Astrocyte of the spinal cord (primary cell): ENCODE results near the gene TLE6.
"Not testable (repeated sequence)": the region's sequence is repeated elsewhere in the genome, so short reads cannot be mapped to it uniquely, and the experiment has no call there.

Source experiments
- DNase-seq: peaks from one replicate; pipeline ENCODE4 v3.0.0; 2011; ENCODE audit warnings: low read depth, low spot score
- H3K4me3 ChIP-seq: 2 replicates; pipeline ENCODE4 v1.5.1; 2011; ENCODE audit warnings: low read depth, mild to moderate bottlenecking, low read length, moderate library complexity
- in situ Hi-C: cut with HindIII; loops from 2 replicates; pipeline ENCODE4 v1.10.0; 2017; ENCODE audit warnings: low sequenced_read_pairs
- TF ChIP-seq, protein P1 (sequence below): IDR thresholded peaks from 2 replicates; pipeline ENCODE4 v1.5.1; 2012; ENCODE audit warnings: low read depth, mild to moderate bottlenecking, low read length, inconsistent platforms

Gene TLE6

DNA sequence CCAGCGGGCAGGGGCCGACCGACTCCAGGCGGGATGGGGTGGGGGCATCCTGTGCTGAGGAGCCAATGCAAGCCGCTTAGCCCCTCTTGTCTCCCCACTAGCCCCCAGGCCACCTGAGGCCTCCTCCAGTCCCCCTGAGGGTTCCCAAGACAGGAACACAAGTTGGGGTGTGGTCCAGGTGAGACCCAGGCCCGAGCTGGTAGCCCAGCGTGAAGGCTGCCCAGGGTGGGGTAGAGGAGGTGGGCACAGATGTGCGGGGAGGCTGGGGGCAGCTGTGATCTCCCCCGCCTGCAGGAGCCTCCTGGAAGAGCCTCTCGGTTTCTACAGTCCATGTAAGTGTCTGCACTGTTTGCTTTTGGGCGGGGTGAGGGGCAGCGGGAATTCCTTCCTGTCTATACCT lies 10.4 kb downstream of the TLE6 start:
- DNase-seq: no peak
- in situ Hi-C loops: no loop called here
- TF ChIP-seq, protein P1, sequence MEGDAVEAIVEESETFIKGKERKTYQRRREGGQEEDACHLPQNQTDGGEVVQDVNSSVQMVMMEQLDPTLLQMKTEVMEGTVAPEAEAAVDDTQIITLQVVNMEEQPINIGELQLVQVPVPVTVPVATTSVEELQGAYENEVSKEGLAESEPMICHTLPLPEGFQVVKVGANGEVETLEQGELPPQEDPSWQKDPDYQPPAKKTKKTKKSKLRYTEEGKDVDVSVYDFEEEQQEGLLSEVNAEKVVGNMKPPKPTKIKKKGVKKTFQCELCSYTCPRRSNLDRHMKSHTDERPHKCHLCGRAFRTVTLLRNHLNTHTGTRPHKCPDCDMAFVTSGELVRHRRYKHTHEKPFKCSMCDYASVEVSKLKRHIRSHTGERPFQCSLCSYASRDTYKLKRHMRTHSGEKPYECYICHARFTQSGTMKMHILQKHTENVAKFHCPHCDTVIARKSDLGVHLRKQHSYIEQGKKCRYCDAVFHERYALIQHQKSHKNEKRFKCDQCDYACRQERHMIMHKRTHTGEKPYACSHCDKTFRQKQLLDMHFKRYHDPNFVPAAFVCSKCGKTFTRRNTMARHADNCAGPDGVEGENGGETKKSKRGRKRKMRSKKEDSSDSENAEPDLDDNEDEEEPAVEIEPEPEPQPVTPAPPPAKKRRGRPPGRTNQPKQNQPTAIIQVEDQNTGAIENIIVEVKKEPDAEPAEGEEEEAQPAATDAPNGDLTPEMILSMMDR: no peak
- no peak overlapping the region for H3K4me3 ChIP-seq

DNA sequence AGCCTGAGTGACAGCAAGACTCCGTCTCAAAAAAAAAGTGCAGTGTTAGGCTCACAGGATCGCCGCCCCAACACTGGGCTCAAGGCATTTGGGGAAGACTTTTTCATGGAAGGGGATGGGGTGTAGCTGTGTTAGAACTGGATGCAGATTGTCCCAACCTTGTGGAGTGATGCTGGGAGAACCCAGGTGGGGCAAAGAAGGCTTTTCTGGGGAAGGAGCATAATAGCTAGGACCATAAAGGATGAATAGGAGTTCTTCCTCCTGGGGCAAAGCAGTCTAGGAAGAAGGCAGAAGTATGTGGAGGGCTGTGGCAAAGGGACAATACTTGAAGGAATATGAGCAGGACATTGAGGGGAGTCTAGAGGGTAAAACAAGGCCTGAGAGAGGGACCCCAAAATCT lies 11.2 kb downstream of the TLE6 start:
- DNase-seq: no peak
- no peak overlapping the region for H3K4me3 ChIP-seq
- in situ Hi-C loops: no loop called here
- TF ChIP-seq, protein P1: no peak

DNA sequence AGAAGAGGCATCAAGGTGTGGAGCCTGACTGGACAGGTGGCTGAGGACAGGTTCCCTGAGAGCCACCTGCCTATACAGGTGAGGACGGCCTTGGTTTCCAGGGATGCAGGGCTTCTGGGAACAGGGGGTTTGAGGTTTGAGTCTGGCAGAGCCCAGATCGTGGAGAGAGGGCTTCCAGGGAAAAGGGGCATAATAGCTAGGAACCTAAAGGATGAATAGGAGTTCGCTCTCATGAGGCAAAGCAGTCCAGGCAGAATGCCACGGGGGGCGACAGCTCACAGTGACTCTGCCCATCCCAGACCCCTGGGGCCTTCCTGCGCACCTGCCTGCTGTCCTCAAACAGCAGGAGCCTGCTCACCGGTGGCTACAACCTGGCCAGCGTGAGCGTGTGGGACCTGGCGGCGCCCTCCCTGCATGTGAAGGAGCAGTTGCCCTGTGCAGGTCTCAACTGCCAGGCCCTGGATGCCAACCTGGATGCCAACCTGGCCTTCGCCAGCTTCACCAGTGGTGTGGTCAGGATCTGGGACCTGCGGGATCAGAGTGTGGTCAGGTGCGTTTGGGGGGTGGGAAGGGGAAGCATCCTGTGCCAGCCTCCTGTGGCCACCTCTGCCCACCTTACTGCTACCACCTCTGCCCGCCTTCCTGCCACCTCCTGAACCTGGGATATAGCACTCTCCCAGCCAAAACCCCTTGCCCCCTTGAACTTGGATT lies 12.0 kb downstream of the TLE6 start:
- TF ChIP-seq, protein P1: no peak
- H3K4me3 ChIP-seq: no peak overlapping the region
- in situ Hi-C loops: no loop called here
- no peak for DNase-seq

DNA sequence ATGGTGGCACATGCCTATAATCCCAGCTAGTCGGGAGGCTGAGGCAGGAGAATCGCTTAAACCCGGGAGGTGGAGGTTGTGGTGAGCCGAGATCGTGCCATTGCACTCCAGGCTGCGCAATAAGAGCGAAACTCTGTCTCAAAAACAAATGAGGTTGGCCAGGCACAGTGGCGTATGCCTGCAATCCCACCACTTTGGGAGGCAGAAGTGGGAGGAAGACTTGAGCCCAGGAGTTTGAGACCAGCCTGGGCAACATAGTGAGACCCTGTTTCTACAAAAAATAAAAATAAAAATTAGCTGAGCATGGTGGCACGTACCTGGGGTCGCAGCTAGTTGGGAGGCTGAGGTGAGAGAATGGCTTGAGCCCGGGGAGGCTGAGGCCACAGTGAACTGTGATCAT lies 15.0 kb downstream of the TLE6 start:
- in situ Hi-C loops, H3K4me3 ChIP-seq, DNase-seq: not testable (repeated sequence)

DNA sequence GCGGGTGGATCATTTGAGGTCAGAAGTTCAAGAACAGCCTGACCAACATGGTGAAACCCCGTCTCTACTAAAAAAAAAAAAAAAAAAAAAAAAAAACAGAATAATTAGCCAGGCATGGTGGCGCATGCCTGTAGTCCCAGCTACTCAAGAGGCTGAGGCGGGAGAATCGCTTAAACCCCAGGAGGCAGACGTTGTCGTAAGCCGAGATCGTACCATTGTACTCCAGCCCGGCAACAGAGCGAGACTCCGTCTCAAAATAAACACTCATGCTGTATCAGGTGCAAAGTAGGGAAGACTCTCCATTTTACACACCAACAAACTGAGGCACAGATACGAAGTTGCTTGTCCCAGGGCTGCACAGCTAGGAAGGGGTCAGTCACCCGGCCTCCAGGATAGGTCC lies 15.6 kb downstream of the TLE6 start:
- in situ Hi-C loops: no loop called here
- H3K4me3 ChIP-seq: no peak overlapping the region
- TF ChIP-seq, protein P1: no peak
- DNase-seq: no peak

DNA sequence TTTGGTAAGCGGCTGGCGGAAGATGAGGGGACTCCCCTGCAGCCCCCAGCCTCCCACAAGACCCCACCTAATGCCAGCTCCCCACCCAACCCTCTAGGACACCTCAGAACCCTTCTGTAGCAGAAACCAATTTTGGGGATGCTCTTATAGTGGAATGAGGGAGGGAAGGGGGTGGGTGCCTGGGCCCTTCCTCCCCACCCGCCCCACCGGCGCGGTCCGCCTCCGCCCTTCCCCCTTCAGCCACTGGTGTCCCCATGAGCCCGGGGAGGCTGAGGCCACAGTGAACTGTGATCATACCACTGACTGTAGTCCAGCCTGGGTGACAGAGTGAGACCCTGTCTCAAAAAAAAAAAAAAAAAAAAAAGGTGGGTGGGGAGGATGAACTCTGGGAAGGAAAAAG lies 16.2 kb downstream of the TLE6 start:
- no peak for DNase-seq
- TF ChIP-seq, protein P1: no peak
- H3K4me3 ChIP-seq: no peak overlapping the region
- in situ Hi-C loops: no loop called here

DNA sequence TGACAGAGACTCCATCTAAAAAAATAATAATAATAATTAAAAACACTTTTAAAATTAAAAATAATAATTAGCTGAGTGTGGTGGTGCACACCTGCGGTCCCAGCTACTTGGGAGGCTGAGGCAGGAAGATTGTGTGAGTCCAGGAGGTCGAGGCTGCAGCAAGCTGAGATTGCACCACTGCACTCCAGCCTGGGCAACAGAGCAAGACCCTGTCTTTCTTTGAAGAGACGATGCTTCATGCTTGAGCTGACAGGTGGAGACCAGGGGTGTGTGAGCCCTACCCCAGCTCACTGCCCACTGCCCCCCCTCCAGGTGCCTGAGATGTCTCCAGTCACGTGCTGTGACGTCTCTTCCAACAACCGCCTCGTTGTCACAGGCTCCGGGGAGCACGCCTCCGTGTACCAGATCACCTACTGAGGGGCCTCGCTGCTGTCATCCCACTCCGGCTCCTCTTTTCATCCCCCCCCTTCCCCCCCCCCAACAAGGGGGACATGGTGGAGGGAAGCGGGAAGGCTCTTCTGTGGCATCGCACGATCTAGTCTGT lies 17.3 kb downstream of the TLE6 start:
- DNase-seq: no peak
- no peak overlapping the region for H3K4me3 ChIP-seq
- TF ChIP-seq, protein P1: no peak
- in situ Hi-C loops: no loop called here
